Neuronal stem cell (in vitro differentiated cells): ENCODE data around the gene TASP1.
"Not testable (repeated sequence)": the region's sequence is repeated elsewhere in the genome, so short reads cannot be mapped to it uniquely, and the experiment has no call there.

Experiments
- DNase-seq: peaks from one replicate; pipeline ENCODE4 v3.0.0-alpha.2; 2013; ENCODE audit warnings: low spot score
- H2AFZ ChIP-seq: one replicate; pipeline ENCODE4 v1.6.1; 2013; ENCODE audit warnings: mild to moderate bottlenecking, low read length, inconsistent platforms
- H2AK5ac ChIP-seq: 2 replicates; pipeline ENCODE4 v1.6.1; 2013; ENCODE audit warnings: low read depth, mild to moderate bottlenecking, inconsistent platforms, low read length, moderate library complexity, mixed read lengths
- H2BK120ac ChIP-seq: 2 replicates; pipeline ENCODE4 v1.6.1; 2013; ENCODE audit warnings: low read depth, mild to moderate bottlenecking, inconsistent platforms, low read length, moderate library complexity, mixed read lengths
- H2BK12ac ChIP-seq: one replicate; pipeline ENCODE4 v1.6.1; 2013; ENCODE audit warnings: low read length, inconsistent platforms
- H2BK15ac ChIP-seq: 2 replicates; pipeline ENCODE4 v1.6.1; 2013; ENCODE audit warnings: mild to moderate bottlenecking, low read length, inconsistent platforms, mixed read lengths
- H2BK5ac ChIP-seq: one replicate; pipeline ENCODE4 v1.6.1; 2013; ENCODE audit warnings: inconsistent platforms, mild to moderate bottlenecking, low read length, moderate library complexity
- H3K14ac ChIP-seq: one replicate; pipeline ENCODE4 v1.6.1; 2013; ENCODE audit warnings: low read length, inconsistent platforms
- H3K18ac ChIP-seq: 2 replicates; pipeline ENCODE4 v1.6.1; 2013; ENCODE audit warnings: low read length, inconsistent platforms
- H3K23ac ChIP-seq: 2 replicates; pipeline ENCODE4 v1.6.1; 2013; ENCODE audit warnings: low read depth, mild to moderate bottlenecking, mixed read lengths, low read length, inconsistent platforms; ENCODE audit not compliant: poor library complexity
- H3K27ac ChIP-seq: replicated peaks from 3 replicates; pipeline ENCODE4 v1.5.1; 2013; ENCODE audit warnings: low read length, inconsistent platforms
- H3K27me3 ChIP-seq, 3 experiments: 2 replicates each; pipeline ENCODE4 v1.6.1; 2013; ENCODE audit warnings: low read length in 3 of 3, mild to moderate bottlenecking in 2 of 3, inconsistent platforms in 1 of 3, low read depth in 1 of 3, mixed read lengths in 1 of 3, moderate library complexity in 1 of 3; ENCODE audit not compliant: control insufficient read depth in 3 of 3, insufficient read depth in 3 of 3
- H3K36me3 ChIP-seq, 2 donors: replicated peaks in 1 of 2; 2 replicates each; pipeline ENCODE4 v1.6.1; 2013; ENCODE audit warnings: low read length in 2 of 2; ENCODE audit not compliant: control insufficient read depth in 2 of 2, insufficient read depth in 2 of 2
- H3K4ac ChIP-seq: 2 replicates; pipeline ENCODE4 v1.6.1; 2013; ENCODE audit warnings: inconsistent platforms, mild to moderate bottlenecking, low read length, moderate library complexity
- H3K4me1 ChIP-seq, 2 donors: 1 replicate in 1 of 2; 2 replicates in 1 of 2; pipeline ENCODE4 v1.6.1; 2013; ENCODE audit warnings: low read length in 2 of 2, low read depth in 1 of 2; ENCODE audit not compliant: control insufficient read depth in 2 of 2, insufficient read depth in 1 of 2
- H3K4me2 ChIP-seq: one replicate; pipeline ENCODE4 v1.6.1; 2013; ENCODE audit warnings: mild to moderate bottlenecking, low read length, inconsistent platforms; ENCODE audit not compliant: insufficient read depth, poor library complexity, severe bottlenecking
- H3K4me3 ChIP-seq, 2 donors: 2 replicates each; pipeline ENCODE4 v1.5.1; 2013; ENCODE audit warnings: low read length in 2 of 2, mild to moderate bottlenecking in 2 of 2, inconsistent platforms in 1 of 2, moderate library complexity in 1 of 2
- H3K79me1 ChIP-seq: one replicate; pipeline ENCODE4 v1.6.1; 2013; ENCODE audit warnings: low read depth, mild to moderate bottlenecking, inconsistent platforms, low read length, moderate library complexity
- H3K9ac ChIP-seq: one replicate; pipeline ENCODE4 v1.6.1; 2013; ENCODE audit warnings: mild to moderate bottlenecking, low read depth, low read length, inconsistent platforms; ENCODE audit not compliant: poor library complexity
- H3K9me3 ChIP-seq, 2 donors: replicated peaks in 1 of 2; 2 replicates each; pipeline versions ENCODE3 to v1.6.1; 2013; ENCODE audit warnings: low read length in 2 of 2, mild to moderate bottlenecking in 2 of 2, inconsistent platforms in 1 of 2, low read depth in 1 of 2, mixed read lengths in 1 of 2, moderate library complexity in 1 of 2; ENCODE audit not compliant: control insufficient read depth in 2 of 2, insufficient read depth in 1 of 2
- H4K8ac ChIP-seq: one replicate; pipeline ENCODE4 v1.6.1; 2013; ENCODE audit warnings: low read depth, mild to moderate bottlenecking, inconsistent platforms, low read length, moderate library complexity
- H4K91ac ChIP-seq: one replicate; pipeline ENCODE4 v1.6.1; 2013; ENCODE audit warnings: low read length, low read depth, mild to moderate bottlenecking, inconsistent platforms; ENCODE audit not compliant: poor library complexity
- WGBS, 2 donors: extraction: QIAGEN DNeasy Blood & Tissue Kit; methylation state at CpG; one replicate each; pipeline ENCODE4 v1.1.7; 2013; ENCODE audit warnings: missing lambda C conversion rate in 2 of 2, mixed read lengths in 1 of 2; ENCODE audit not compliant: insufficient read length in 2 of 2, insufficient replicate concordance in 1 of 2; ENCODE audit errors: extremely low coverage in 2 of 2; 5-methylcytosine and 5-hydroxymethylcytosine counted together

Gene TASP1

DNA sequence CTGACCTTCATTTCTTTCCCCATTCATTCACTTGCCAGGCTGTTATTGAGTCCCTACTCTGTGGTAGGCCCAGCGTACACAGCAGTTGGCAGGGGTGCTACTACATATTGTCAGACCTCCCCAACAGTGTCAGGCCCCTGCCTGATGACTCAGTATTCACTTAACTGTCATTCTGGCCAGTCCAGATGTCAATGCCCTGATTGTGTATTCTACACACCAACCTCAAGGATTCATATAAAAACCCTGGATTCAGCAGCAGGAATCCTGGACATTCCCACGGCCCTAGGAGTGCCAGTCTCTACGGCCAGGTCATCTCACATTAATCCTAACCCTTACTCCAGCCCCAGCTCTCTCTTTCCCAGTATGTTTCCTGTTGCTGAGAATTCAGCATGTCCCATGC, 151.5 kb downstream of the TASP1 start:
- no peak overlapping the region for H3K14ac ChIP-seq
- no peak overlapping the region for H3K4me3 ChIP-seq
- H3K4me2 ChIP-seq, result no peak overlapping the region
- no peak overlapping the region for H2BK5ac ChIP-seq
- H4K8ac ChIP-seq, result no peak overlapping the region
- no peaks in the 10 kb centered on the region for H3K27me3 ChIP-seq
- no peak overlapping the region for H2BK12ac ChIP-seq
- H3K18ac ChIP-seq, result no peak overlapping the region
- no peak for DNase-seq
- no peaks in the 10 kb centered on the region for H3K9me3 ChIP-seq
- no peak overlapping the region for H3K27ac ChIP-seq
- H3K79me1 ChIP-seq, result no peaks in the 10 kb centered on the region
- peaks cover 2 to 9% of the 10 kb centered on the region in 2 donors for H3K4me1 ChIP-seq
- no peak overlapping the region for H4K91ac ChIP-seq
- no peak overlapping the region for H3K23ac ChIP-seq
- no peak overlapping the region for H3K4ac ChIP-seq
- no peak overlapping the region for H2AFZ ChIP-seq
- no peak overlapping the region for H2BK15ac ChIP-seq
- no peak overlapping the region for H3K9ac ChIP-seq
- H3K36me3 ChIP-seq, result peaks cover 0 to 2% of the 10 kb centered on the region in 2 donors
- H2BK120ac ChIP-seq, result no peak overlapping the region
- no peak overlapping the region for H2AK5ac ChIP-seq
- no CpG with 5 or more reads among the region's 3 CpGs for WGBS, 2 donors

DNA sequence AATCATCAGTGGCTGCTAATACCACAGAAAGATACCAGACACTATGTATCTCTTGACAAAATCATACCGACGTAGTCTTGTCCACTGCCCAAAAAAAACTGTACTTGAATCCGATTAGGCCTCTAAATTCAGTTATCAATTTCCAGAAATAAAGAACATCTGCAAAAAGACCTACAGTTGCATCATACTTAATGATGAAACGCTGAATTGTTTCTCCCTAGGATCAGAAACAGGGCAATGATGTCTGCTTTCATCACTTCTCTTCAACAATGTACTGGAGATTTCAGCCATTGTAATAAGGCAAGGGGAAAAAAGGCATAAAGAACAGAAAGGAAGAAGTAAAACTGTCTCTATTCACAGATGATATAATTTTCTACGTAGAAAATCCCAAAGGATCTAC, 152.0 kb downstream of the TASP1 start:
- Histone ChIP-seq H3K79me1 (no peaks in the 10 kb centered on the region), H3K4me2 (no peak overlapping the region), H3K27me3 (no peaks in the 10 kb centered on the region), H2BK5ac (no peak overlapping the region), H3K4ac (no peak overlapping the region), H3K14ac (no peak overlapping the region), H2AK5ac (no peak overlapping the region), H2BK15ac (no peak overlapping the region), H3K27ac (no peak overlapping the region), H2BK12ac (no peak overlapping the region), H3K23ac (no peak overlapping the region), H4K91ac (no peak overlapping the region), H3K9me3 (no peaks in the 10 kb centered on the region), H3K4me1 (peaks cover 2 to 6% of the 10 kb centered on the region in 2 donors), H3K18ac (no peak overlapping the region), H3K36me3 (peaks cover 2% of the 10 kb centered on the region in 2 donors), H3K9ac (no peak overlapping the region), H3K4me3 (no peak overlapping the region), H4K8ac (no peak overlapping the region), H2BK120ac (no peak overlapping the region), H2AFZ (no peak overlapping the region)
- no CpG with 5 or more reads among the region's 5 CpGs for WGBS, 2 donors
- DNase-seq, result no peak

DNA sequence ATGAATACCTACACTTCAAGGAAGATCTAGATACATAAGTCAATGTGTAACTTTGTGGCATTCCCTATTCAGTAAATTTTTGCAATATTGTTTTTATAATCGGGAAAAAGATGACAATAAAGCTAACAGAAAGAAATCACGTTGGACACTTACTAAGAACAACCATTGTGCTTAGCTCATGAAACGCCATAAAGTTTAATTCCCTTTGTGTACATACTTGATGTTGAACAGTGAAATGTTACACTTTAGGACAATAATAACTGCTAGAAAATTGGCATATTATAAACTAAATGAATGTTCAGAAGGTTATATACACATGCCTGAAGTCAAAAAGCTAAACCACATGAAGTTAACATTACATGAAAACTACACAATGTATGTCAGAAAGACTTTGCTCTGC, 153.2 kb downstream of the TASP1 start:
- no peaks in the 10 kb centered on the region for H3K27me3 ChIP-seq
- H2BK15ac ChIP-seq, result no peak overlapping the region
- H3K14ac ChIP-seq, result no peak overlapping the region
- no peak overlapping the region for H2BK120ac ChIP-seq
- DNase-seq, result no peak
- no peak overlapping the region for H3K4me2 ChIP-seq
- H3K9ac ChIP-seq, result no peak overlapping the region
- no peak overlapping the region for H2AFZ ChIP-seq
- H3K27ac ChIP-seq, result no peak overlapping the region
- no peak overlapping the region for H3K4ac ChIP-seq
- peaks cover 2 to 13% of the 10 kb centered on the region in 2 donors for H3K36me3 ChIP-seq
- no peak overlapping the region for H4K8ac ChIP-seq
- H2BK5ac ChIP-seq, result no peak overlapping the region
- H3K4me1 ChIP-seq, result no peaks in the 10 kb centered on the region
- no peak overlapping the region for H4K91ac ChIP-seq
- no peak overlapping the region for H2AK5ac ChIP-seq
- H2BK12ac ChIP-seq, result no peak overlapping the region
- no peak overlapping the region for H3K4me3 ChIP-seq
- no peak overlapping the region for H3K23ac ChIP-seq
- H3K18ac ChIP-seq, result no peak overlapping the region
- peaks cover 0 to 6% of the 10 kb centered on the region in 2 donors for H3K9me3 ChIP-seq
- WGBS, 2 donors, result no CpG with 5 or more reads among the region's 3 CpGs
- no peaks in the 10 kb centered on the region for H3K79me1 ChIP-seq

DNA sequence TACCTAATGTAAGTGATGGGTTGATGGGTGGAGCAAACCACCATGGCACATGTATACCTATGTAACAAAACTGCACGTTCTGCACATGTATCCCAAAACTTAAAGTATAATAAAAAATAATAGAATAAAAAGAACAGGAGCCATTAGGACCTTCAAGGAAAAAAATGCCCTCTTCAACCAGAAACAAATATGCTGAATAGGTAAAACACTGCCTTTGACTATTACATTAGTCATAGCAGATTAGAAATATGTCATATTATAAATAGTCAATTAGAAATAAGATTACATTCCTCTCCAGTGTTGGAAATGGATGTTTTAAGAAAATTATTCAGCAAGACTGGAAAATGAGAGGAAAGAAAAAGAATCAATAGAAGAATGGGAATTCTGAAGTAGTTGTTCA, 153.7 kb downstream of the TASP1 start:
- H3K4ac ChIP-seq, H2AK5ac ChIP-seq, H4K8ac ChIP-seq, DNase-seq, H2BK15ac ChIP-seq, H3K27ac ChIP-seq, H3K23ac ChIP-seq, H3K4me1 ChIP-seq, H3K9ac ChIP-seq, H2BK120ac ChIP-seq, H3K18ac ChIP-seq, H2BK12ac ChIP-seq, H4K91ac ChIP-seq, H3K79me1 ChIP-seq, H3K27me3 ChIP-seq, H3K9me3 ChIP-seq, H3K14ac ChIP-seq, H3K4me3 ChIP-seq, H2AFZ ChIP-seq, H2BK5ac ChIP-seq, H3K4me2 ChIP-seq: not testable (repeated sequence)
- no CpG with 5 or more reads among the region's 1 CpG for WGBS, 2 donors
- peaks cover 2 to 15% of the 10 kb centered on the region in 2 donors for H3K36me3 ChIP-seq
